HL-60 (cell line): Measurements from ENCODE around the gene FBXO34.

Source experiments
- CTCF ChIP-seq: IDR thresholded peaks from one replicate; pipeline ENCODE4 v1.5.1; 2011; ENCODE audit warnings: low read length, control low read depth, inconsistent platforms; ENCODE audit not compliant: insufficient read depth
- TF ChIP-seq, protein P1 (sequence below): IDR thresholded peaks from 2 replicates; pipeline ENCODE4 v1.6.1; 2012; ENCODE audit warnings: low read depth; ENCODE audit not compliant: insufficient replicate concordance

DNA sequence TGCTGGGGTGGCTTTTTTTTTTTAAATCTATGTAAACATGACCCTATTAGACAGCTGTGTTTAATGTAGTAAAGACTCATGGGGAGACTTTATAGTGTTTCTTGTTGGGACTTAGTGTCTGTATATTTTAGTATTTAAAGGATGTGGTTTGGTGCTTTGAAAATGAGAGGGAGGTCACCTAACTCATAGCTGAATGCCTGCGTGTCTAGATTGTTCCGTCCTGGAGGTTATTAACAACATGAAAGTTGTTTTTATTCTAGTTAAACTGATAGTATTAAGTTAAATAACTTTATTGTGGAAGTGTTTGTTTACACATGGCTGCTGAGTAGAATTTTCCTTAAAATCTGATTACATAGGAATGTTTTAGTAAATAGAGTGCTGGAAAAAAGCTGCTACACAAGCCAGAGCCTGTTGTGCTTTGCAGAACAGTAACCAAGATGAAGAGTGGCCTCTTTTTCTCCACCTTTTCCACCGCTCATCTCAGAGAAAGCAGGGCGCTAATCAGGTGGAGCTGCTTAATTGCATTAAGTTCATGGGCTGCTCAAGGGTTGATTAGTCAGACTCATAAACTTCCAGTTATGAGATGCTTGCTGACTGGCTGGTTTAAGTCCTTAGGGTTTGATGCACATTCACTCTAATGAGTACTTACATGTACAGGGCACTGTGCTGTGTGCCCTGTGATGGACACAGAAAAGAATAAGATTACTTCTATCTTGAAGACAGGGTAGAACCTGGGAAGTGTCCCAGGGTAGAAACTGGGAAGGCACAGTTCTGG, 62.7 kb downstream of the FBXO34 start:
- TF ChIP-seq, protein P1, sequence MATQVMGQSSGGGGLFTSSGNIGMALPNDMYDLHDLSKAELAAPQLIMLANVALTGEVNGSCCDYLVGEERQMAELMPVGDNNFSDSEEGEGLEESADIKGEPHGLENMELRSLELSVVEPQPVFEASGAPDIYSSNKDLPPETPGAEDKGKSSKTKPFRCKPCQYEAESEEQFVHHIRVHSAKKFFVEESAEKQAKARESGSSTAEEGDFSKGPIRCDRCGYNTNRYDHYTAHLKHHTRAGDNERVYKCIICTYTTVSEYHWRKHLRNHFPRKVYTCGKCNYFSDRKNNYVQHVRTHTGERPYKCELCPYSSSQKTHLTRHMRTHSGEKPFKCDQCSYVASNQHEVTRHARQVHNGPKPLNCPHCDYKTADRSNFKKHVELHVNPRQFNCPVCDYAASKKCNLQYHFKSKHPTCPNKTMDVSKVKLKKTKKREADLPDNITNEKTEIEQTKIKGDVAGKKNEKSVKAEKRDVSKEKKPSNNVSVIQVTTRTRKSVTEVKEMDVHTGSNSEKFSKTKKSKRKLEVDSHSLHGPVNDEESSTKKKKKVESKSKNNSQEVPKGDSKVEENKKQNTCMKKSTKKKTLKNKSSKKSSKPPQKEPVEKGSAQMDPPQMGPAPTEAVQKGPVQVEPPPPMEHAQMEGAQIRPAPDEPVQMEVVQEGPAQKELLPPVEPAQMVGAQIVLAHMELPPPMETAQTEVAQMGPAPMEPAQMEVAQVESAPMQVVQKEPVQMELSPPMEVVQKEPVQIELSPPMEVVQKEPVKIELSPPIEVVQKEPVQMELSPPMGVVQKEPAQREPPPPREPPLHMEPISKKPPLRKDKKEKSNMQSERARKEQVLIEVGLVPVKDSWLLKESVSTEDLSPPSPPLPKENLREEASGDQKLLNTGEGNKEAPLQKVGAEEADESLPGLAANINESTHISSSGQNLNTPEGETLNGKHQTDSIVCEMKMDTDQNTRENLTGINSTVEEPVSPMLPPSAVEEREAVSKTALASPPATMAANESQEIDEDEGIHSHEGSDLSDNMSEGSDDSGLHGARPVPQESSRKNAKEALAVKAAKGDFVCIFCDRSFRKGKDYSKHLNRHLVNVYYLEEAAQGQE = no peak
- TF ChIP-seq CTCF = no peak
